K562 (cell line): Measurements from ENCODE around the gene PDCD1LG2. TPM values are rescaled to one million over a fixed set of nuclear protein-coding genes. Genes with fewer than 3 reads are reported as not detected.
A peak's percentile ranks its signal among the peaks of the same experiment; 100 is the strongest.

Experiments
- C11orf30 ChIP-seq: fragments of 450-650 bp; IDR thresholded peaks from 2 replicates; pipeline ENCODE4 v1.6.1; 2016; ENCODE audit warnings: low read depth, mild to moderate bottlenecking
- CEBPG ChIP-seq, 3 experiments: fragments of 200-800 bp in 1 of 3; sonication (Bioruptor generic) in 1 of 3; sonication (generic) in 1 of 3; formaldehyde crosslinking in 1 of 3; IDR thresholded peaks in 2 of 3; conservative IDR thresholded peaks in 1 of 3; 2 replicates each; pipeline versions ENCODE4 v1.6.1 to v1.8.0; 2016 to 2022; ENCODE audit warnings: missing compliant biosample characterization in 2 of 3, missing genetic modification characterization in 2 of 3, mild to moderate bottlenecking in 1 of 3, missing genetic modification reagents in 1 of 3
- FOXA1 ChIP-seq: fragments of 450-650 bp; IDR thresholded peaks from 2 replicates; pipeline ENCODE4 v1.6.1; 2016; ENCODE audit warnings: mild to moderate bottlenecking, borderline replicate concordance
- HDAC8 ChIP-seq: fragments of 450-650 bp; IDR thresholded peaks from 2 replicates; pipeline ENCODE4 v1.6.1; 2016; ENCODE audit warnings: mild to moderate bottlenecking, missing genetic modification characterization, moderate library complexity, missing compliant biosample characterization
- ILF3 ChIP-seq: fragments of 450-650 bp; IDR thresholded peaks from 2 replicates; pipeline ENCODE4 v1.6.1; 2018; ENCODE audit warnings: antibody characterized with exemption, mild to moderate bottlenecking, moderate library complexity, borderline replicate concordance
- KDM1A ChIP-seq, 2 experiments: fragments of 450-650 bp; IDR thresholded peaks; 2 replicates each; pipeline ENCODE4 v1.6.1; 2016; ENCODE audit warnings: mild to moderate bottlenecking in 2 of 2
- MEF2D ChIP-seq: conservative IDR thresholded peaks from 2 replicates; pipeline ENCODE4 v1.6.1; 2016; ENCODE audit warnings: low read depth, missing genetic modification characterization, missing compliant biosample characterization
- NFE2 ChIP-seq: IDR thresholded peaks from 2 replicates; pipeline ENCODE4 v1.6.1; 2014; ENCODE audit warnings: antibody characterized with exemption, low read depth
- NR3C1 ChIP-seq: sonication (generic); formaldehyde crosslinking; IDR thresholded peaks from 2 replicates; pipeline ENCODE4 v1.8.1; 2022; ENCODE audit warnings: missing genetic modification reagents
- RBM17 ChIP-seq: fragments of 200-400 bp; formaldehyde crosslinking; IDR thresholded peaks from 2 replicates; pipeline ENCODE4 v1.6.1; 2017; ENCODE audit warnings: low read depth, mild to moderate bottlenecking, low read length, borderline replicate concordance
- SETDB1 ChIP-seq: IDR thresholded peaks from one replicate; pipeline ENCODE4 v1.6.1; 2012; ENCODE audit warnings: low read length, control low read depth, inconsistent platforms
- SRSF9 ChIP-seq: fragments of 200-400 bp; formaldehyde crosslinking; IDR thresholded peaks from 2 replicates; pipeline ENCODE4 v1.6.1; 2017; ENCODE audit warnings: low read depth, low read length, borderline replicate concordance
- TCFL5 ChIP-seq: fragments of 250-450 bp; sonication (Bioruptor Pico); conservative IDR thresholded peaks from 2 replicates; pipeline ENCODE4 v1.6.1; 2021; ENCODE audit warnings: mild to moderate bottlenecking, moderate library complexity, matching md5 sums
- ZBTB33 ChIP-seq: sonication (generic); formaldehyde crosslinking; IDR thresholded peaks from 2 replicates; pipeline ENCODE4 v1.8.1; 2023; ENCODE audit warnings: mild to moderate bottlenecking, missing genetic modification reagents
- ZBTB49 ChIP-seq: sonication (generic); formaldehyde crosslinking; IDR thresholded peaks from 2 replicates; pipeline ENCODE4 v1.8.0; 2022; ENCODE audit warnings: missing genetic modification reagents, mild to moderate bottlenecking, borderline replicate concordance
- ZNF316 ChIP-seq: fragments of 450-650 bp; IDR thresholded peaks from 2 replicates; pipeline ENCODE4 v1.6.1; 2016
- ZNF384 ChIP-seq: IDR thresholded peaks from 2 replicates; pipeline ENCODE4 v1.6.1; 2012; ENCODE audit warnings: low read depth, low read length, improper control_type of control experiment
- ZNF717 ChIP-seq: fragments of 250-450 bp; sonication (Bioruptor Pico); IDR thresholded peaks from 2 replicates; pipeline ENCODE4 v1.5.0; 2021
- ZNF766 ChIP-seq: fragments of 200-800 bp; sonication (Bioruptor generic); conservative IDR thresholded peaks from 2 replicates; pipeline ENCODE4 v1.6.1; 2016; ENCODE audit warnings: missing genetic modification characterization, missing compliant biosample characterization
- polyA plus RNA-seq, 8 experiments: library from polyadenylated mRNA; depleted of rRNA in 4 of 8; stranded (reverse) in 5 of 8; unstranded in 3 of 8; fragments of >200 nt; fragmentation: Nextera tagmentation in 2 of 8; fragmentation: Illumina TruSeq in 1 of 8; extraction: Ambion mirVana in 2 of 8; extraction: Trizol in 1 of 8; gene quantifications; 2 replicates each; pipeline versions ENCODE4 v1.2.1 to v1.2.3, GENCODE V29; 2011 to 2014; ENCODE audit warnings: inconsistent platforms in 1 of 8, missing spikeins in 1 of 8
- total RNA-seq, 7 experiments: library from RNA; depleted of rRNA in 6 of 7; stranded (reverse); fragments of >200 nt in 6 of 7; fragmentation: Illumina TruSeq in 2 of 7; extraction: Trizol in 2 of 7; gene quantifications; 2 replicates each; pipeline versions ENCODE4 v1.2.1 to v1.2.3, GENCODE V29; 2011 to 2021; ENCODE audit warnings: low replicate concordance in 1 of 7
- TF ChIP-seq, protein P1 (sequence below): fragments of 250-450 bp; sonication (Bioruptor Pico); IDR thresholded peaks from 2 replicates; pipeline ENCODE4 v1.8.0; 2022; ENCODE audit warnings: inconsistent platforms, mild to moderate bottlenecking, moderate library complexity, borderline replicate concordance
- TF ChIP-seq, protein P2 (sequence below): sonication (generic); formaldehyde crosslinking; IDR thresholded peaks from 2 replicates; pipeline ENCODE4 v1.8.0; 2022; ENCODE audit warnings: mild to moderate bottlenecking, low read depth, missing genetic modification reagents

The PDCD1LG2 gene
- total and polyA plus RNA-seq, 9 of the 15 experiments (the other 6 are each of a cell fraction or from before 2014, with no cell fraction given) = not detected

DNA sequence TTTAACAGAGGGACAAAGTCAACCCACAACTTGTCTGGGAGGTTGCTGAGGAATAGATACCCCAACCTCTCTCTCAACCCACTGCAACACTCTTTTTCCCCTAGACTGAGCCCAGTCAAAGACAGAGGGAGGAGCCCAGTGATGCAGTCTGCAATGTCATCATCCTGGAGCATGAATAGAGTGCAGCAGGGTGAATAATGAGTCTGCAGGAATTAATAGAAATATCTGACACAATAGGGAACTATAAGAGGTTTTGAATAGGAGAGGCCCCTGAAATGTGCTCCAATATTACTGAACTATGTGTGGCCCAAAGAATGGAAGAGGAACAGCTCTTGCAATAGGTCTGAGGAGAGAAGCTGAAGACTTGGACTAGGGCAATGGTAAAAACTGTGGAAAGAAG lies 59.1 kb downstream of the PDCD1LG2 start (continued):
- TF ChIP-seq ZBTB49 (no peak), KDM1A (IDR thresholded peaks at IDR 0.05) (no peak), ZNF717 (CRISPR knock-in tag) (no peak), MEF2D (no peak), TCFL5 (CRISPR knock-in tag) (no peak), HDAC8 (tag) (no peak), ZNF384 (no peak), CEBPG (CRISPR knock-in tag; IDR thresholded peaks at IDR 0.05) (no peak), CEBPG (tag; conservative IDR thresholded peaks at IDR 0.05 in 1 of 2, IDR thresholded peaks at IDR 0.05 in 1 of 2) (0 out of 4 replicates have a peak, but pooled peaks have one; percentile 15 to 18), SETDB1 (no peak), ZNF316 (peak; percentile 67), ZBTB33 (CRISPR knock-in tag) (no peak), SRSF9 (no peak), FOXA1 (no peak), NR3C1 (CRISPR knock-in tag) (no peak), ZNF766 (CRISPR knock-in tag) (no peak), RBM17 (no peak), ILF3 (no peak), NFE2 (peak; percentile 30; the same call in 1 of the 2 replicates), C11orf30 (peak; percentile 56)
- TF ChIP-seq, protein P1, sequence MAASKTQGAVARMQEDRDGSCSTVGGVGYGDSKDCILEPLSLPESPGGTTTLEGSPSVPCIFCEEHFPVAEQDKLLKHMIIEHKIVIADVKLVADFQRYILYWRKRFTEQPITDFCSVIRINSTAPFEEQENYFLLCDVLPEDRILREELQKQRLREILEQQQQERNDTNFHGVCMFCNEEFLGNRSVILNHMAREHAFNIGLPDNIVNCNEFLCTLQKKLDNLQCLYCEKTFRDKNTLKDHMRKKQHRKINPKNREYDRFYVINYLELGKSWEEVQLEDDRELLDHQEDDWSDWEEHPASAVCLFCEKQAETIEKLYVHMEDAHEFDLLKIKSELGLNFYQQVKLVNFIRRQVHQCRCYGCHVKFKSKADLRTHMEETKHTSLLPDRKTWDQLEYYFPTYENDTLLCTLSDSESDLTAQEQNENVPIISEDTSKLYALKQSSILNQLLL (CRISPR knock-in tag) = no peak
- TF ChIP-seq, protein P2, sequence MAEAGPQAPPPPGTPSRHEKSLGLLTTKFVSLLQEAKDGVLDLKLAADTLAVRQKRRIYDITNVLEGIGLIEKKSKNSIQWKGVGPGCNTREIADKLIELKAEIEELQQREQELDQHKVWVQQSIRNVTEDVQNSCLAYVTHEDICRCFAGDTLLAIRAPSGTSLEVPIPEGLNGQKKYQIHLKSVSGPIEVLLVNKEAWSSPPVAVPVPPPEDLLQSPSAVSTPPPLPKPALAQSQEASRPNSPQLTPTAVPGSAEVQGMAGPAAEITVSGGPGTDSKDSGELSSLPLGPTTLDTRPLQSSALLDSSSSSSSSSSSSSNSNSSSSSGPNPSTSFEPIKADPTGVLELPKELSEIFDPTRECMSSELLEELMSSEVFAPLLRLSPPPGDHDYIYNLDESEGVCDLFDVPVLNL (CRISPR knock-in tag) = no peak
